Measurements from ENCODE around the gene IRAK1BP1. TPM values are rescaled to one million over a fixed set of nuclear protein-coding genes. Genes with fewer than 3 reads are reported as not detected.

The IRAK1BP1 gene
- polyA plus RNA-seq, 3 donors, result 0.04 to 0.08 (median 0.04) TPM

DNA sequence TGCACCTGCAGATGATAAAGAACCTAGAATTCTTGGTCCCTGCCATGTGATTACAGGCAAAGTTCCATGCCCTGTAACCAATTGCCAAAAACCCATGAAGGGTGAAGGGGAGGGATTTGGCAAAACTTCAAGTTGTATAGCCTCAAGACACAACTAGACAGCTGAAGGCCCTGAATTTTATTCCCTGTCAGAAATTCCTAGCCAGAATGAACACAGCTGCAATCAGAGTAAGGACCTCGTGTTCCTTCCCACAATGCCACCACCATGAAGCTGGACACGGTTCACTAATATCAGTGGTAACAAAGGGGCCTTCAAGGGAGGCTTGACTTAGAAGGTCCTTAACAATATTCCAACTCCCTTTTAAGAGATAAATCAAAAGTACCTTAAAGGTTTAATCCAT is 22.5 kb upstream of the IRAK1BP1 start:
- no peak overlapping the region for H3K4me2 ChIP-seq (replicated peaks; ENCODE audit: extremely low read depth, low read length, poor library complexity, severe bottlenecking)
- no peak overlapping the region for H3K9ac ChIP-seq (ENCODE audit: insufficient read depth, low read length, poor library complexity, severe bottlenecking)
- Mint-ChIP-seq H3K27me3 (ENCODE audit: low read depth in 3 of 3) (peaks cover 0 to 2% (median 1%) of the 10 kb centered on the region in 3 donors), H3K4me1 (no peaks in the 10 kb centered on the region), H3K4me3 (no peak overlapping the region), H3K36me3 (no peaks in the 10 kb centered on the region), H3K9me3 (peaks cover 0 to 6% (median under 1%) of the 10 kb centered on the region in 7 donors), H3K27ac (no peak overlapping the region)
- H2AFZ ChIP-seq (ENCODE audit: insufficient read depth, low read depth, low read length, poor library complexity, severe bottlenecking), result no peak overlapping the region
- H3K27me3 ChIP-seq (ENCODE audit: control insufficient read depth in 2 of 2, insufficient read depth in 2 of 2, low read length in 2 of 2), result no peaks in the 10 kb centered on the region
- TF ChIP-seq, protein P1, sequence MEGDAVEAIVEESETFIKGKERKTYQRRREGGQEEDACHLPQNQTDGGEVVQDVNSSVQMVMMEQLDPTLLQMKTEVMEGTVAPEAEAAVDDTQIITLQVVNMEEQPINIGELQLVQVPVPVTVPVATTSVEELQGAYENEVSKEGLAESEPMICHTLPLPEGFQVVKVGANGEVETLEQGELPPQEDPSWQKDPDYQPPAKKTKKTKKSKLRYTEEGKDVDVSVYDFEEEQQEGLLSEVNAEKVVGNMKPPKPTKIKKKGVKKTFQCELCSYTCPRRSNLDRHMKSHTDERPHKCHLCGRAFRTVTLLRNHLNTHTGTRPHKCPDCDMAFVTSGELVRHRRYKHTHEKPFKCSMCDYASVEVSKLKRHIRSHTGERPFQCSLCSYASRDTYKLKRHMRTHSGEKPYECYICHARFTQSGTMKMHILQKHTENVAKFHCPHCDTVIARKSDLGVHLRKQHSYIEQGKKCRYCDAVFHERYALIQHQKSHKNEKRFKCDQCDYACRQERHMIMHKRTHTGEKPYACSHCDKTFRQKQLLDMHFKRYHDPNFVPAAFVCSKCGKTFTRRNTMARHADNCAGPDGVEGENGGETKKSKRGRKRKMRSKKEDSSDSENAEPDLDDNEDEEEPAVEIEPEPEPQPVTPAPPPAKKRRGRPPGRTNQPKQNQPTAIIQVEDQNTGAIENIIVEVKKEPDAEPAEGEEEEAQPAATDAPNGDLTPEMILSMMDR (IDR thresholded peaks at IDR 0.05), result no peak
- no peak overlapping the region for H3K27ac ChIP-seq (ENCODE audit: low read depth in 1 of 2, low read length in 2 of 2)
- WGBS (ENCODE audit: insufficient coverage), result no CpG with 5 or more reads among the region's 2 CpGs
- no peaks in the 10 kb centered on the region for H3K36me3 ChIP-seq (replicated peaks in 1 of 2; ENCODE audit: control insufficient read depth in 1 of 2, insufficient read depth in 2 of 2, low read length in 2 of 2)
- no peak for DNase-seq
- H3K79me2 ChIP-seq (ENCODE audit: insufficient read depth, low read length), result no peaks in the 10 kb centered on the region
- H4K20me1 ChIP-seq (ENCODE audit: insufficient read depth, low read length), result no peaks in the 10 kb centered on the region
- no peaks in the 10 kb centered on the region for H3K4me1 ChIP-seq (ENCODE audit: control insufficient read depth in 1 of 2, insufficient read depth in 2 of 2, low read length in 2 of 2)
- intact Hi-C loops (cut with micrococcal nuclease), result no loop called here
- H3K9me3 ChIP-seq (replicated peaks in 1 of 2; ENCODE audit: control insufficient read depth in 1 of 2, insufficient read depth in 1 of 2, low read length in 2 of 2), result no peaks in the 10 kb centered on the region
- no peak overlapping the region for H3K4me3 ChIP-seq (replicated peaks in 1 of 3; ENCODE audit: low read depth in 2 of 3, low read length in 3 of 3)

DNA sequence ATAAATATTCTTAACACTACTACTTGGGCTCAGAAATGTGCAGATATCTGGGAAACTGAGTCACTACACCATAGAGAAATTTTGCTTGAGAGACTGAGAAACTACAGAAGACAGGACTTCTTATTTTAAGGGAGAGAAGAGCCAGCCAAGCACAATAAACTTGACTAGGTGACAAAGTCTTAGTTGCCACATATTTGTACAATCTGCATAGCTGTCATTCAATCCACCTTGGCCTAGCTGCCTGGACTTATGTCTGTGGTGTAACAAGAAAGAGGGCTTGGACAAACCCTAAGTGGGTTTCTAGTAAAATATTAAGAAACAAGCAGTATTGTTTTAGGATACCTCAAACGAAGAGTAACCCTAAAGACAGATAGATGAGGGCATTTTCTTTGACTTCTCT is 21.8 kb upstream of the IRAK1BP1 start:
- no peaks in the 10 kb centered on the region for H3K4me1 ChIP-seq (ENCODE audit: control insufficient read depth in 1 of 2, insufficient read depth in 2 of 2, low read length in 2 of 2)
- WGBS (ENCODE audit: insufficient coverage), result no CpG with 5 or more reads among the region's 1 CpG
- Mint-ChIP-seq H3K27ac (no peak overlapping the region), H3K4me1 (no peaks in the 10 kb centered on the region), H3K4me3 (no peak overlapping the region), H3K36me3 (no peaks in the 10 kb centered on the region), H3K9me3 (peaks cover 0 to 5% (median 0%) of the 10 kb centered on the region in 7 donors), H3K27me3 (ENCODE audit: low read depth in 3 of 3) (peaks cover 0 to 2% (median 0%) of the 10 kb centered on the region in 3 donors)
- H3K27me3 ChIP-seq (ENCODE audit: control insufficient read depth in 2 of 2, insufficient read depth in 2 of 2, low read length in 2 of 2), result no peaks in the 10 kb centered on the region
- H3K4me2 ChIP-seq (replicated peaks; ENCODE audit: extremely low read depth, low read length, poor library complexity, severe bottlenecking), result no peak overlapping the region
- H3K36me3 ChIP-seq (replicated peaks in 1 of 2; ENCODE audit: control insufficient read depth in 1 of 2, insufficient read depth in 2 of 2, low read length in 2 of 2), result no peaks in the 10 kb centered on the region
- no peaks in the 10 kb centered on the region for H3K9me3 ChIP-seq (replicated peaks in 1 of 2; ENCODE audit: control insufficient read depth in 1 of 2, insufficient read depth in 1 of 2, low read length in 2 of 2)
- H3K4me3 ChIP-seq (replicated peaks in 1 of 3; ENCODE audit: low read depth in 2 of 3, low read length in 3 of 3), result no peak overlapping the region
- no peaks in the 10 kb centered on the region for H4K20me1 ChIP-seq (ENCODE audit: insufficient read depth, low read length)
- no peak overlapping the region for H3K9ac ChIP-seq (ENCODE audit: insufficient read depth, low read length, poor library complexity, severe bottlenecking)
- H2AFZ ChIP-seq (ENCODE audit: insufficient read depth, low read depth, low read length, poor library complexity, severe bottlenecking), result no peak overlapping the region
- intact Hi-C loops (cut with micrococcal nuclease), result no loop called here
- H3K27ac ChIP-seq (ENCODE audit: low read depth in 1 of 2, low read length in 2 of 2), result no peak overlapping the region
- H3K79me2 ChIP-seq (ENCODE audit: insufficient read depth, low read length), result no peaks in the 10 kb centered on the region
- TF ChIP-seq, protein P1 (IDR thresholded peaks at IDR 0.05), result no peak
- no peak for DNase-seq
